Measurements from ENCODE around the gene ASB16.

ASB16 gene

DNA sequence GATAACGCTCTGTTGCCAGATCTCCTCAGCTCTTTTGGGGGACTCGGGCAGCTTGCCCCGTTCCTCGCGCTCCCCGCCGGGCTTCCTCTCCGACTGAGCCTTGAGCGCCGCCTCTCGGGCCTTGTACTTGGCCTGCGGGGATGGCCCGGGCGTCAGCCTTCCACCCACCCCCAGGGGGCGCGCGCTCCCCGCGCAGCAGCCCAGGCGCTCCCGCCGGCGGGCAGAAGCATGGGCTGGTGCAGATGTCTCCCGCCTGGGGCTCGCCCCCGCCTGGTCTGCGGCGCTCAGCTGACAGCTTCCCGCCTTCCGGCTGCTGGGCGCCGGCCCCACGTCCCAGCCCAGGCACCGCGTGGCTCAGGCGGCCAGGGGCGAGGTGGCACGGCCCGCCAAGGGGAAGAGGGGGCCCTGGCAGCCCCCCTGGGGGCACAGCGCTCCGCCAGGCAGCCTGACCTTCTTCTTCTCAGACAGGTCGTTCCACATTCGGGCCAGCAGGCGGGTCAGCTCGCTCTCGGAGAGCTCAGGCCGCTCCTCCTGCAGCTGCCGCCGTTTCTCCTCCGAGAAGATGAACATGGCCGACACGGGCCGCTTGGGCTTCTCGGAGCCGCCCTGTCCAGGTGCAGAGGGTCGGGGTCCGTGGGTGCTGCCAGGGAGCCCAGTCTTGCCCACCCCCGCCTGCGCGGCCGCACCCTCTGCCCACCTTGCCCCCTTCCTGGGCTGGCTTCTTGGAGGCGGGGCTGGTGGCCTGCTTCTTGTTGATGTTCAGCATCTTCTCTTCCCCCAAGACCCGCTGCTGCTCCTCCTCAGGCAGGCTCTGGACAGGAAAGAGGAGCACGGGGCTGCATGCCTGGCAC is 40.1 kb downstream of the ASB16 start:
- peak; percentile 82 to 85 for DNase-seq

DNA sequence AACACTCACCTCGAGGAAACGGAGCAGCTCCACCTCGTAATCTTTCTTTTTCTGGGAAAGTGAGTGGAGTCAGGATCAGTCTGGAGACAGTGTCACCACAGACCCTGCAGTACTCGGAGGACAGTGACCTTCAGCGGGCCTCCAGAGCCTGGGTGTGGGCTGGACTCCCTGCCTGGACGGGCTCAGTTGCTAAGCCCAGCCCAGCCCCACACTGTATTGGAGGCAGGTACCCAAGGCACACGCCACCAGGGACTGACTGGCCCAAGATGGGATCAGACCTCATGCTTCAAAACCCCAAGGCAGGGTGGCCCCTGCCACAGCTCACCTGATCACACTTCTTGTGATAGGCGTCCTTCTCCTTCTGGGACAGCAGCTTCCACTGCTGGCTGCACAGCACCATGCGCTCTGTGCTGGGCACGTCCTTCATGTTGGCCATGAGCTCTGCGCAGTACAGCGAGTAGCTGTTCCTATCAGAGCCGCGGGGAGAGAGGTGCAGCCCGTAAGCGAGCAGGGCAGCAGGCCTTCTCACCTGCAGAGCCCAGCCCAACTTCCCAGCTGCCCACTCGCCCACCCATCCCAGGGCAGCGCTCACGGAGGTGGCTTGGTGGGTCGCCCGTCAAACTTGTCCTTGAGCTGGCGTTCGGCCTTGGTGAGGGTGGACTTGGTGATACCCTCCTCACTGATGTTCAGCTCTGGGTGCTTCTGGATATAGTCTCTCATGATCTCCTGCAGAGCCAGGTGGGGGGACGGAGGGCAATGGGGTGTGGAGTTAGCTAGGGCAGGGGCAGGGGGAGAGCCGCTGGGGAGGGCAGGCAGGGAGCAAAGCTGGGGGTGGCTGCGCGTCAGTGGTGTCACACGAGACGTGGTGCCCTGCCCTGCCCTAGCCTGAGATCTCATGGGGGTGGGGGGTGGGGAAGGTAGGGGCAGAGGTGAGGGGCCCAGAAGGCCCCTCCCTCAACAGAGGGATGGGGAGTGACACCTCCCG is 41.1 kb downstream of the ASB16 start:
- DNase-seq = no peak

DNA sequence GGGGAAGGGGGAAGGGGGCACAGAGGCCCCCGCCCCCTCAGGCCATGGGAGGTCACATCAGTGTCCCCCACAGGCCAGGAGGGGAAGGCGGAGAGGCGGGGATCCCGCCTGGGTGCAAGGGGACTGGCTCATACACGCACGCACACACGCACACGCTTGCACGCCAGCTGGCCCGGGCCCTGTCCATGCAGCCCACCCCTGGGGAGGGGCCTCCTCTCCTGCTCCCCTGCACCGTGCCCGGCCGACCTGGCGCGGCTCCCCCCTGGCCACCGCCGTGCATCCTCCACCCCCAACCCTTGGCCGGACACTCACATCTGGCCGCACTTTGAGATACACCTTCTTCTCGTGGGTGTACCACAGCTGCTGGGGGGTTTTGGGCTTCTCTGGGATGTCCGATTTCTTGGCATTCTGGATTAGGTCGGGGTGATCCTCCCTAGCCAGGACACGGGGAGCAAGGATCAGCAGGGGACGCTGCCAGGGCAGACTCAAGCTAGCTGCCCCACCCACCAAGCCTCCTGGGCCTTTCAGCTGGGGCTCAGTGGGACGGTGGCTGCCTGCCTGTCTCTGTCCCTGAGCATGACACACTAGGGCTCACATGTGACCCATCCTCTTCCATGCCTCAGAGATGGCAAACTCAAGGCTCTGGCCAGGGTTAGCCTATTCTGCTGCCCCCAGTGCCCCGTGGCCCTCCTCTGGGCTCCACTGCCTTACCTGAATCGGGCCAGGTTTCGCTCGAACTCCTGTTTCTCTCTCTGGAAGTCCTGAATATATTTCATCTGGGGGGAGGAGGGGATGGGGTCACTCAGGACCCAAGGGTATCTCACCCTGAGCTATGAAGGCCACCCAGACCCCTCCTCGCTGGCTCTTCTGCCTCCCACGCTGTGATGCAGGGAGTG is 42.3 kb downstream of the ASB16 start:
- DNase-seq = no peak

DNA sequence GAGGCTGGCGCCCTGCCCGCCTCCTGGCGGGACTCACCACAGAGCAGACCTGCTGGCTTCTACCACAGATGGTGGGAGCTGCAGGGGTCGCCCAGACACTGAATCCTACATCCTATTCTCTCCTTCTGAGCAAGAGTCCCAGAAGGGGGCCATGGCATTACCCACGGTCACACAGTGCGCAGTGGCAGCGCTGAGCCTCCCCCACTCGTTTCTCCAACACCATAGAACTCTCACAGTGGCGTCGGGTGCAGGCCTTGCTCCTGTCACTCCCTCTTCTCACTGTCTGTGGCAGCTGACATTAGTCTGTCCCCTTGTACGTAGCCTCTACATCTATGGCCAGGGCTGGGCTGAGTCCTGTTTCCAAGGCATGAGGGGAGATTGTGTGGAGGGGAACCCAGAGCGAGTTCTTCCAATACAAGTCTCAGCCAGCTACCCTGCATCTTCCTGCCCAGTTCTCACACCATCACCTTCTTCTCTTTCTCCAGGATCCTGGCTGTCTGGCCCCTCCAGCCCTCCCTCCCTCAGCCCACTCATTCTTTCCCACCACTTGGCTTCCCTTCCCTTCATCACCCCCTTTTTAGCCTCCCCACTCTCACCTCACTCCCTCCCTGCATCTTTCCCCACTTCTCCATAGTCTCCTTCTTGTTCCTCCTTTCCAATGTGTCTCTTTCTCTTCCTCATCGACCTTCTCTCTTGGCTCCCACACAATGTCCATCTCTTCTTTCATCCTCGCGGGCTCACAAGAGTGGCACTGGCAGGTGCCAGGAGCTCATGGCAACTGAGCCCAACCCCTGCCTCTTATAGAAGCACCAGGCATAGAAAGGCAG is 43.1 kb downstream of the ASB16 start:
- no peak for DNase-seq

DNA sequence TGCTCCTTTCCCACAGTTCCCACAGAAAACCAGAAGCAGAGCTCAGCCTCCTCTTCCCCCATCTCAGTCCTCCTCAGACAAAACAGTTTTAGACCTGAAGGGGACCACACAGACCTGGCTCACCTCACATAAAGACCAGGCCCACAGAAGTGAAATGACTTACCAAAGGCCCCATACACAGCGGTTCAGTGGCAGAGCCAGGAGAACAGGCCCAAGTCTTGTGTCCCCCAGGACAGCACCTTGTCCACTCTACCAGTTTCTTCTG is 43.7 kb downstream of the ASB16 start:
- no peak for DNase-seq

DNA sequence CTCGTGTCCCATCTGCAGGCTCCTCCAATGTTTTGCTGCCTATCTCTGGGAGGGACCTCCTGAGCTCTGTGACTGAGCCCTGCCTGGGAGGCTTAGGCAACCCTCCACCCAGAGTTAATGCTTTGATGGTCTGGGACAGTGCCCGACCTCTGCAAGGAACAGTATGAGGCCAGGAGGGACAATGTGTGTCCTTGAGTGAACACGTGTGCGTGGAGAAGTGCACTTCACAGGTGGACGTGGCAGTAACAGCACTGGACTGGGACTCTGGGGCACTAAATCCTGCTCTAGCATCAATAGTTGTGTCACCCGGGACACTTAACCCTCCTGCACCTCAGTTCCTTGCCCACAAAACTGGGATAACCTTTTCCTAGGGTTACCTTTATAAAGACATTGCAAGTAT is 44.4 kb downstream of the ASB16 start:
- no peak for DNase-seq

DNA sequence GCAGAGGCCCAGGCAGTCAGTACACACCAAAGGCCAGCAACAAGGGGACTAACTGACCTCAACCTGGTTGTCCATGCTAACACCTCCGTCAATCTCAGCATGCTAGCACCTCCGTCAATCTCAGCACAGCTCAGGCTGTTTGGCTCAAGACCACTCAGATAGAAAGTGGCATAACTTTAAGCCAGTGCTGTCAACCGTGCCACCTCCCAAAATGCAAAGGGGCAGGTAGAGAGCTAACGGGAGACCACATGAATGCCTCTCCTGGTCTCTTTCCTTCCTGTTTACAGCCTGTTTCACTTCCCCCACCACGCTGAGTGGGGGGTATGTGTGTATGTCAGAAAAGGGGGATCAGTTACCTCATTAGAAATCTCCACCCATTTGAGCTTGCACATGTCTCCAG is 45.7 kb downstream of the ASB16 start:
- DNase-seq = no peak

DNA sequence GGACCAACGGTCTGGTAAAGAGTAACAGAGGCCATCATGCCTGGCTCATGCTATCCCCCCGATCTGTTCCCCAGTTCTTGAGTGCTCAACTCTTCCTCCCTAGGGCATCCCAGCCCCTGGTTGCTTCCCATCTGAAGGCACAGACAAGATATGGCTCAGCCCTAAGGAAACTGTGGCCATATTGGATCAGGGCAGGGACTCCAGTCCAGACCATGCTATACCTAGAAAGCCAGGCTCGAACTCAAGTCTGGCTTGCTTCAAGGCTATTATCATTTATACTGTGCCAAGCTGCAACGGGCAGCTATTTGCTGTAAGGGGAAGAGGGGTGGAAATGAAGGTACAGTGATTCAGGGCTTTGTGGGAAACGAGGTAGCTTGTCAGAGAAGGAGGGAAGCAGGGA is 46.2 kb downstream of the ASB16 start:
- DNase-seq = no peak

DNA sequence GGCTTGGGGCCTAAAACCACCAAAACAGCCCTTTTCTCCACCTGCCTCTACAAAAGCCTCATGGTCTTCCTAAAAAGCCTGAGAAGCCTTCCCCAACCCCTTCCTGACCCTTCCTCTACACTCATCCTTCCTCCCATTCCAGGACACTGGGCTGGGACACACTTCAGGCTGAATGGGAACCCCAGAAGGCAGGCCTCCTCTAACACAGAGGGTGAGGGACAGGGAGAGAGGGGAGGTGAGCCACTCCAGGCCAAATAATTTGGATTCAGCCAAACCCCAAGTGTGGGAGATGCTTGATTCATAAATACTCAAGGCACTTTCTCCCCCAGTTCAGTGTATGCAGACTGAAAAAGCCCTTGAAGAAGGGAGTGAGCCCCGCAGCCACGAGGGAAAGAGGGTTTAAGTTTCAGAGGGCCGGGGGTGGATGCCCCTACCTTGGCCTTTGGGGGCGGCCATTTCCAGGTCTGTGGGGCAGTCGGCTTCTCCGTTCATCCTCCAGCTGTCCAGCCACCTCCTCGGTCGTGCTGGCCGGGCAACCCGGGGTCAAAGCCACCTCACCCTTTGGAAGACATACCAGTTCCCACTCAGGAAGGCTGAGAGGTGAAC is 47.3 kb downstream of the ASB16 start:
- DNase-seq = no peak

DNA sequence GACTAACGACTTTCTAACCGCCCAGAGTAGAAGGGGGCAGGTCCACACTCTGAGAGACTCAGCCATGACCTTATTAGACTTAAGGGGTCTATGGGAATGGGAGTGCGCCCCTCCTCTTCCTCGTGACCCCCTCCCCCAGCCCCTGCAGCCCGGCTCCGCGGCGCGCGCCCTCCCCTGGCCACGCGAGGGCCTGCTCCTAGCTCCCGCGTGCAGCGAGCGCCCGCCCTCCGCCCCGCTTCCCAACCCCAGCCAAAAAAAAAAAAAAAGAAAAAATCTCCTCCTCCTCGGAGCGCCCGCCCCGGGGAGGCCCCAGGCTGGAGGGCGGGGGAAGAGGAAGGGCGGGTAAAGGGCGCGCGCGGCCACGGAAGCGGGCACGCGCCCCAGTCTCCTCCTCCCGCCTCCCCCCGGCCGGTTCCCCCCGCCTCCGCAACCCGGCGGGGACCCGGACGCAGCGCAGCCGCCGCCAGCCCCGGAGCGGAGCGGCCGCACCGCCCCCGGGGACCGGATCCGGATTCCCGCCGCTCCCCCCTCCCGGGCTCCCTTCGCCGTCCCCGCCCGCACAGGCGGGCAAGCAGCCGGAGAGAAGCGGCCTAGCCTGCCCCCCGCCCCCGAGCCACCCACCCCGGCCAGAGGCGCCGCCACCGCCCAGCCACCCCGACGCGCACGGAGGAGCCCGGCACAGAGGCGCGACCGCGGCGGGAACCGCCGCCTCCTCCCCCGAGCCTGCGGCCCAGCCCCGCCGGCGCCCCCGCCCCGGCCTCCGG is 48.0 kb downstream of the ASB16 start:
- DNase-seq = peak; percentile 76 to 87

DNA sequence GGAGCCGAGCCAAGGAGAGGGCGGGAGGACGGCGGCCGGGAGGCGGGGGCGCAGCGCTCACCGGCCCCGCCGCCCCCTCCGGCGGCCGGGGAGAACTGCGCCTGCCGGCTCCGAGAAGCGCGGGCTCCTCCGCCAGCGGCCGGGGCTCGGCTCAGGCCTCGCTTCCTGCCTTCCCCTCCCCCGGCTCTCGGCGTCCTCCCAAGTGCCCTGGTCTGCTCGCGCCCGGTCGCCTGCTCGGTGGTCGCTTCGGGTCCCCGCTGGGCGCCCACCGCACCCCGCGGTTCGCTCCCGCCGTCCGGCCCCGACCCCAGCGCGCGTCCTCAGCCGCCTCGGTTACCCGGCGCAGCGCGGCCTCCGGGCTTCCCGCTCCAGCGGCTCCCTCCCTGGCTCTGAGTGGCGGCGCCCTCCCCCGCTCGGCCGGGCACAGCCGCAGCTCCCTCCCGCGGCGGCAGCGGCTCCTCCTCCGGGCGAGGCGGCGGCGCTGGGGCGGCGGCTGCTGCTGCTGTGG is 48.7 kb downstream of the ASB16 start:
- peak in 1 of 2 donors; percentile 66 for DNase-seq

DNA sequence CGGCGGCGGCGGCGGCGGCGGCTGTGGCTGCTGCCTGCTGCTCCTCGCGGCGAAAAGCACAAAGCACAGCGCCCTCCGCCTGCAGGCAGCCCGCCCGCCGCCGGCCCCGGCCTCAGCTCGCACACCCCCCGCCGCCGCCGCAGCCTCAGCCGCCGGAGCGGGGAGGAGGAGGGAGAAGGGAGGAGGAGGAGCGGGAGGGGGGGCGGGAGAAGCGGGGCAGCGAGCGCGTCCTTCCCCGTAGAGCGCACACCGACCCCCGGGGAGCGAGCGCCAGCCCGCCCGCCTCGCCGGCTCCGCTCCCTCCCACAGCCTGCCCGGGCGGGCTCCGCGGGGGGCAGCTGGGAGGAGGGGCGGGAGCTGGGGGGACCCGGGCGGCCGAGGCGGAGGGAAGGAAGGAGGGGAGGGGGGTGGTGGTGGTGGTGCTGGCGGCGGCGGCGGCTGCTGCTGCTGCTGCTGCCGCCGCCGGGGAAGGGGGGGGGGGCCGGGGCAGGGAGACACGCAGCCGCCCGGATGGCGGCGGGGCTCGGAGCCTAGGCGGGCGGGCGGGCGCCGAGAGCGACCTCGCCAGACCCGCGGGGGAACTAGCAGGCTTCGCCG is 49.2 kb downstream of the ASB16 start, which contains the start of gene UBTF:
Gene UBTF, minus strand, starts transcription at position 60 of the 597 bp plus-strand sequence. CDS start 1,446 bp downstream, outside the sequence.
- DNase-seq = peak; percentile 66 to 69

DNA sequence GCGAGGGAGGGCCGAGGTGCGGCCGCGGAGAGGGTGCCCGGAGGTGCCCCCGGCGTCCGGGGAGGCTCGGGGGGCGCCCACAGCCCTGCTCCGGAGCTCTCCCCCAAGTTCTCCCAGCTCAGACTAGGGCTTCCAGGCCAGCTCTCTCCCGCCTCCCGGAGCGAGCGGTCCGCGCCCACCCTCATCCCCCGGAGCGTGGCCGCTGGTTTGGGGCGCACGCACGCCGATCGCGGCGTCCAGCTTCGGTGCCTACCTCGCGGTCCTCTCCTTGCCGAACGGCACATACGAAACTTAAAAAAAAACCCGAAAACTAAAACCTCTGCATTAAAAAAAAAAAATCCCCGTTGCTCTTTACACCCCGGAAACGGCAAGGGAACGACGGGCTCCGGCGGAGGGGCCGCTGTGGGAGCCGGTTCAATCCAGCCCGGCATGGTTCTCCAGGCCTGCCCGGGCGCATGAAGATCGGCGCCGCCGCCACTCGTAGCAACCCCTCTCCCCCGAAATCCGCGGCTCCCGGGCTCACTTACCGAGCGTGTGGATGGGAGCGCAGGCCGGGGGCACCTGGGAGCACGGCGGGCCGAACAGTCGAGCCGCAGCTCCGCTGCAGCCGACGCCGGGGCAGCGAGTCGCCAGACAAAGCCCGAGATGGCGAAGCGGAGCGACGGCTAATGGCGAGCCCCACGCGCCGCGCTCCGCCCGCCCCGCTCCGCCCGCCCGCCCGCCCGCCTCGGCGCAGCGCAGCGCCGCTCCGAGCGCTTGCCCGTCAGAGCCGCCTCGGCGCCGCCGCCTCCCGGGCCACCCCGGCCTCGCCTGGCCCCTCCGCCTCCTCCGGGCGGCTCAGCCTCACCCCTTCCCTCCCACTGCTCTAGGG is 49.9 kb downstream of the ASB16 start:
- peak; percentile 41 to 74 for DNase-seq

DNA sequence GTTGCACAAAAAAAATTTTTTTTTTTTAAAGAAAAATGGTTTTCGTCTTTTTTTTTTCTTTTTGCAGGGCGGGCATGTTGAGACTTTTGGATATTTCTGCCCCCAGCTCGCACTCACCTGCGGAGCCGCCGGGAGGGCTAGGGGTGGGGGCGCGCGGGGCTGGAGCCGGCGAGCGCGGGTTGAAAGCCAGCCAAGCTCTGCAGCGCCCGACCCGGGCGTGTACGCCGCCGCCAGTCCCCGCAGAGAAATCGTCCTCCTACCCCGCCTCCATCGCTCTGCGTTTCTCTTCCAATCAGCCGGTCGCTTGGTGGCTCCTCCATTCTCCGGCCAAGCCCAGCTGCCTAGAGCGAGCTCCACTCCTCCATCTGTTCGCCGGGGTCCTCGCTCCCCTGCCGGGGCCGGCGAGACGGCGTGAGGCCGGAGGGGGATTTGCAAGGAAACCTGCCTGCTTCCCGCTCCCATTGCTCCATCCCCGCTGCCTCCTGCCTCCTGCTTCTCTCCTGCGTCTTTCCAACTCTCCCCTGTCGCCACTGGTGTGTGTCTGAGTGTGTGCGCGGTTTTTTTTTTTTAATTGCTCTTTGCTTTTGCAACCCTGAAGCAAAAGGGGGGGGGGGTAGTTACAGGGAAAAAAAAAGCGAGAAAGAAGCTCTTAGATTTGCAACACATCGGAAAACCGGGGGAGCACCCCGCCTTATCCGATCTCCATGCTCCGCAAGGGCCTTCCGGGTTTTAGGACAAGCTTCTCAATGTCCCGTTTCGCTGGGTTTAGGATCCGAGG is 50.8 kb downstream of the ASB16 start:
- peak; percentile 75 to 79 for DNase-seq

DNA sequence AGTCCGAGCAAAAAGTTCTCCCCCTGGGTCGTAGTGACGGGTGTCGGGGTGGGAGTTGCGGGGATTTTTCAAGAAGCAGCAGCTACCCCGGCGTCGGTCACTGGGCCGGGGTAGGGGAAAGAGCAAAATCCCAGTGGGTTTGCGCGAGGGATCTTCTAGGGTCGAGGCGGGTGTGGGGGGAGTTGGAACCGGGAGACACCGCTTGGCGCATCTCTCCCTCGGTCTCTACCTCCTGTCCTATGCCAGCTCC is 51.3 kb downstream of the ASB16 start:
- DNase-seq = no peak

DNA sequence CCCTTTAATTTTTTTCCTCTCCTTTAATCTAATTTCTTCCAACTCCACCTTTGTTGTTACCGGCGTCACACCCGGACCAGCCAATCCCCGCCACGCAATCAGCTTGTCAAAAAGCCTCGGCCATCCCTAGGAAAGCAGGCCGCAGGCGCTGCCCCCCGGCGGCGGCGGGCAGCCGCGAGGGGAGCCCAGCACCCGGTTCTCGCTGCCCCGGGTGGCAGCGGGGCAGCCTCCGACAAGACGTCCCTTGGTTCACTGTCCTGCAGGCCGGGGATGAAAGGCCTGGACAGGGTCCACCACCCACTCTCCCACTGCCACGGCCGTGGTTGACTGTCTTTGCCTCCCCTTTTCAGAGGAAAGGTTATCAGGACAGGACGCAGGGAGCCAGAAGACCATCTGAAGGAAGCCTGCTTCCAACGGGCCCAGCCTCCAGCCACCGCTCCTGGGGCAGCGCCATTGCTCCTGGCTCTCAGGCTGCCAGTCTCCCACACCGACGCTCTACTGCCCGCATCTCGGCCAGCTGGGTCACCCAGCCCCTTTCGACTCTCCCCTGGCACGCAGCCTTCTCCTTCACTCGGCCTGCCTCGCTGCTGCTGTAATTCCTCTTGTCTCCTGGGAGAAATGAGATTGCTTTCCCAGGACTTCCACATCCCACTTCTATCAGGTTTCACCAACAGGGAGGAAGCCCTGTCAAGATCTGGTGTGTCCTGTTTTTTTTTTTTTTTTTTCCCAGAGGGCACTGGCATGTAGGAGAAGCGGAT is 51.8 kb downstream of the ASB16 start:
- peak; percentile 84 to 85 for DNase-seq

DNA sequence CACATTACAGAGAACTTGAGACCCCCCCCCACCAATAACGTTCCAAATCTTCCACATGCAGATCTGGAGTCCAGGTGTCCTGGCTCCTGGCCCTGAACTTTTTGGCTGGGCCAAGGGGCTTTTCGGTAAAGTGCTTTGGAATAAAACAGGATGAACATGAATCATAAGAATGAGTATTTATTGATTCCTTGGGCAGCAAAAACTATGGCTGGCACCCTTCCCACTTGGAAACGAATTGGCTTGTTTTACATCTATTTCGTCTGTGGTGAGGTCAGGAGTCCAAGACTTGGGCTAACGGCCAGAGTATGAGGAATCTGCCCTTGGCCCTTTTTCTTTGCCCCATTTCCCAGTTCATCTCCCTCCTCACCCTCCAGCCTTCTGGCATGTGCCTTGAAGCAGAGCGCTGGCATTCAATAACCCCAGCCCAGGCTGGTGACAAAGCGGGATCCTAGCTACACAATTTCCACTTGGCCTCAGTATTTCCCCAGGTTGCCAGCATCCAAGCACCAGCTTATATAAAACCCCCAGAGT is 53.1 kb downstream of the ASB16 start:
- DNase-seq = peak in 1 of 2 donors; percentile 10
